H9 (cell line): ENCODE measurements around the gene TNFRSF18. TPM values are rescaled to one million over a fixed set of nuclear protein-coding genes. Genes with fewer than 3 reads are reported as not detected.

Source experiments
- DNase-seq: peaks from one replicate; pipeline ENCODE4 v3.0.0-alpha.2; 2017
- H2AFZ ChIP-seq: one replicate; pipeline ENCODE4 v1.6.1; 2013; ENCODE audit warnings: mild to moderate bottlenecking, low read length, control low read depth, moderate library complexity
- H2AK5ac ChIP-seq: 2 replicates; pipeline ENCODE4 v1.6.1; 2013; ENCODE audit warnings: low read length, control low read depth, mixed read lengths; ENCODE audit not compliant: insufficient read length
- H2BK120ac ChIP-seq: one replicate; pipeline ENCODE4 v1.6.1; 2013; ENCODE audit warnings: low read depth, mild to moderate bottlenecking, low read length, control low read depth, inconsistent platforms; ENCODE audit not compliant: poor library complexity, severe bottlenecking
- H2BK12ac ChIP-seq: 2 replicates; pipeline ENCODE4 v1.6.1; 2013; ENCODE audit warnings: low read length, control low read depth, mixed read lengths, low read depth; ENCODE audit not compliant: insufficient read length
- H2BK15ac ChIP-seq: 2 replicates; pipeline ENCODE4 v1.6.1; 2013; ENCODE audit warnings: low read depth, low read length, control low read depth
- H2BK20ac ChIP-seq: one replicate; pipeline ENCODE4 v1.6.1; 2013; ENCODE audit warnings: low read depth, mild to moderate bottlenecking, low read length, control low read depth, inconsistent platforms; ENCODE audit not compliant: poor library complexity, severe bottlenecking
- H2BK5ac ChIP-seq: 2 replicates; pipeline ENCODE4 v1.6.1; 2013; ENCODE audit warnings: low read length, control low read depth, mixed read lengths; ENCODE audit not compliant: insufficient read length
- H3K14ac ChIP-seq: 2 replicates; pipeline ENCODE4 v1.6.1; 2013; ENCODE audit warnings: low read length, control low read depth; ENCODE audit not compliant: insufficient read depth
- H3K18ac ChIP-seq: 2 replicates; pipeline ENCODE4 v1.6.1; 2013; ENCODE audit warnings: low read depth, mild to moderate bottlenecking, mixed read lengths, low read length, control low read depth; ENCODE audit not compliant: insufficient read length
- H3K23ac ChIP-seq: 2 replicates; pipeline ENCODE4 v1.6.1; 2013; ENCODE audit warnings: low read length, control low read depth, mixed read lengths, low read depth; ENCODE audit not compliant: insufficient read length
- H3K23me2 ChIP-seq: 2 replicates; pipeline ENCODE4 v1.6.1; 2013; ENCODE audit warnings: low read depth, mild to moderate bottlenecking, mixed read lengths, low read length, control low read depth; ENCODE audit not compliant: insufficient read length, poor library complexity, severe bottlenecking
- H3K27ac ChIP-seq: 2 replicates; pipeline ENCODE4 v1.5.1; 2013; ENCODE audit warnings: low read length, control low read depth, mixed read lengths, low read depth; ENCODE audit not compliant: insufficient read length
- H3K27me3 ChIP-seq: 2 replicates; pipeline ENCODE4 v1.6.1; 2013; ENCODE audit warnings: low read length, control low read depth, inconsistent platforms; ENCODE audit not compliant: insufficient read depth
- H3K4ac ChIP-seq: 2 replicates; pipeline ENCODE4 v1.6.1; 2013; ENCODE audit warnings: low read depth, mild to moderate bottlenecking, control low read depth, inconsistent platforms, low read length, moderate library complexity
- H3K4me1 ChIP-seq: 2 replicates; pipeline ENCODE4 v1.6.1; 2013; ENCODE audit warnings: low read length, control low read depth, inconsistent platforms; ENCODE audit not compliant: insufficient read depth
- H3K4me2 ChIP-seq: 2 replicates; pipeline ENCODE4 v1.6.1; 2013; ENCODE audit warnings: low read length, control low read depth, mixed read lengths; ENCODE audit not compliant: insufficient read length, insufficient read depth
- H3K56ac ChIP-seq: 2 replicates; pipeline ENCODE4 v1.6.1; 2013; ENCODE audit warnings: low read depth, mild to moderate bottlenecking, mixed read lengths, low read length, control low read depth; ENCODE audit not compliant: insufficient read length
- H3K79me1 ChIP-seq: 2 replicates; pipeline ENCODE4 v1.6.1; 2013; ENCODE audit warnings: low read depth, mild to moderate bottlenecking, moderate library complexity, low read length, control low read depth, inconsistent platforms; ENCODE audit not compliant: insufficient read depth, poor library complexity, severe bottlenecking
- H3K79me2 ChIP-seq: 2 replicates; pipeline ENCODE4 v1.6.1; 2013; ENCODE audit warnings: low read length, control low read depth, inconsistent platforms; ENCODE audit not compliant: insufficient read depth
- H3K9ac ChIP-seq: 2 replicates; pipeline ENCODE4 v1.6.1; 2013; ENCODE audit warnings: low read length, control low read depth, mixed read lengths; ENCODE audit not compliant: insufficient read length; ENCODE audit errors: extremely low read depth
- H3K9me3 ChIP-seq: one replicate; pipeline ENCODE4 v1.6.1; 2013; ENCODE audit warnings: low read depth, low read length, inconsistent platforms; ENCODE audit not compliant: control insufficient read depth
- H3T11ph ChIP-seq: one replicate; pipeline ENCODE4 v1.6.1; 2013; ENCODE audit warnings: mild to moderate bottlenecking, low read length, control low read depth, inconsistent platforms
- H4K20me1 ChIP-seq: one replicate; pipeline ENCODE4 v1.6.1; 2013; ENCODE audit not compliant: control insufficient read depth, insufficient read length, insufficient read depth
- H4K5ac ChIP-seq: 2 replicates; pipeline ENCODE4 v1.6.1; 2013; ENCODE audit warnings: low read depth, mild to moderate bottlenecking, mixed read lengths, low read length, control low read depth; ENCODE audit not compliant: insufficient read length
- H4K8ac ChIP-seq: replicated peaks from 2 replicates; pipeline ENCODE4 v1.6.1; 2013; ENCODE audit warnings: low read length, control low read depth, mixed read lengths, low read depth; ENCODE audit not compliant: insufficient read length
- H4K91ac ChIP-seq: 2 replicates; pipeline ENCODE4 v1.6.1; 2013; ENCODE audit warnings: low read depth, mild to moderate bottlenecking, moderate library complexity, mixed read lengths, low read length, control low read depth; ENCODE audit not compliant: insufficient read length
- H3K27ac Mint-ChIP-seq, 3 experiments: 2 replicates in 2 of 3; 3 replicates in 1 of 3; pipeline ENCODE4 v1.8.0; 2020 to 2021; ENCODE audit warnings: mixed read lengths in 3 of 3, mild to moderate bottlenecking in 1 of 3, moderate library complexity in 1 of 3
- H3K27me3 Mint-ChIP-seq: 2 replicates; pipeline ENCODE4 v1.8.0; 2021; ENCODE audit warnings: low read depth, mild to moderate bottlenecking, moderate library complexity, mixed read lengths
- H3K36me3 Mint-ChIP-seq, 3 experiments: 2 replicates in 2 of 3; 3 replicates in 1 of 3; pipeline ENCODE4 v1.8.0; 2020 to 2021; ENCODE audit warnings: low read depth in 3 of 3, mixed read lengths in 3 of 3; ENCODE audit not compliant: insufficient read depth in 1 of 3
- H3K4me1 Mint-ChIP-seq, 2 experiments: 2 replicates each; pipeline ENCODE4 v1.8.0; 2020; ENCODE audit warnings: mixed read lengths in 2 of 2
- H3K4me3 Mint-ChIP-seq, 2 experiments: 2 replicates in 1 of 2; 3 replicates in 1 of 2; pipeline ENCODE4 v1.8.0; 2020 to 2021; ENCODE audit warnings: mild to moderate bottlenecking in 2 of 2, mixed read lengths in 2 of 2, moderate library complexity in 1 of 2
- H3K9me3 Mint-ChIP-seq, 2 experiments: 2 replicates in 1 of 2; 3 replicates in 1 of 2; pipeline ENCODE4 v1.8.0; 2020; ENCODE audit warnings: mild to moderate bottlenecking in 2 of 2, mixed read lengths in 2 of 2, moderate library complexity in 1 of 2
- CTCF ChIP-seq: fragments of 200-600 bp; sonication (generic); conservative IDR thresholded peaks from 3 replicates; pipeline ENCODE4 v1.8.0; 2021; ENCODE audit warnings: antibody characterized with exemption, mild to moderate bottlenecking
- WGBS: extraction: QIAGEN DNeasy Blood & Tissue Kit; methylation state at CpG from one replicate; pipeline ENCODE4 v1.1.7; 2013; ENCODE audit warnings: missing lambda C conversion rate, low lambda C conversion rate, mixed read lengths; ENCODE audit not compliant: insufficient read length; ENCODE audit errors: extremely low coverage; 5-methylcytosine and 5-hydroxymethylcytosine counted together
- total RNA-seq: library from RNA; stranded (reverse); gene quantifications from 2 replicates; pipeline ENCODE4 v1.2.1, GENCODE V29; 2021

TNFRSF18 gene
- total RNA-seq, 1 experiment from 2014 or later, result 2.0 TPM

DNA sequence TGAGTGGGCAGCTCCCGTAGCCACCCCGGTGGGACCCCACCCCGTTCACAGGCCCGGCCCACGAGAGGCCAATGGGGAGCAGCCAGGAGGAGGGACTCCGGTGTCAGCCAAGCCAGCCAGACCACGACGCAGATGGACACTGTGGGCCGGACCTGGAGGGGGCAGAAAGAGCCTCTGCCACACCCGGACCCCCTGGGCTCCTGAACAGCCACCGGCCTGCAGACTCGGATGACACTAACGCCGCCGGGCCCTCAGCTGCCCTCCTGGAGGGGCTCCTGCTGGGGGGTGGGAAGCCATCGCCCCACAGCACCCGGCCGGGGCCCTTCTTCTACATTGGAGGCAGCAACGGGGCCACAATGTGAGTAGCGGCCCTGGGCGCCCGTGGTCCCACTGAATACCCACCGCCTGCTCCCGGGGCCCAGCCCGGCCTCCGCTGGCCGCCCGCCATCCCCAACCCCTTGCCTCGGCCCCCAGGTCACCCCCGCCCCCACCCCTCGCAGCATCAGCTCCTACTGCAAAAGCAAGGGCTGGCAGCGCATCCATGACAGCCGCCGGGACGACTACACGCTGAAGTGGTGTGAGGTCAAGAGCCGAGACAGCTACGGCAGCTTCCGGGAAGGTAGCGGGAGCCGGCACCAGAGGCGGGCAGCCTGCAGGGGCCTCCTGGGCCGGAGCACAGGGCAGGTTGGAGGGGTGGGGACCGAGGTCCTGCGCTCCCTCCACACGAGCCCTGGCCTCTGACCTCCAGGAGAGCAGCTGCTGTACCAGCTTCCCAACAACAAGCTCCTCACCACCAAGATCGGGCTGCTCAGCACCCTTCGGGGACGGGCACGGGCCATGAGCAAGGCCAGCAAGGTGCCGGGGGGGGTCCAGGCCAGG, 26.2 kb downstream of the TNFRSF18 start:
- H3K9ac ChIP-seq, result no peak overlapping the region
- H3K4me2 ChIP-seq, result no peak overlapping the region
- H2BK15ac ChIP-seq, result no peak overlapping the region
- no peak overlapping the region for H2AFZ ChIP-seq
- H2BK120ac ChIP-seq, result no peak overlapping the region
- Mint-ChIP-seq H3K4me1 (peaks cover 15 to 23% of the 10 kb centered on the region in 2 experiments), H3K27me3 (peaks cover 5% of the 10 kb centered on the region), H3K4me3 (no peak overlapping the region), H3K36me3 (peaks cover 1 to 7% (median 4%) of the 10 kb centered on the region in 3 experiments; a peak in 4 of 7 replicates), H3K9me3 (peaks cover 0 to 3% of the 10 kb centered on the region in 2 experiments; a peak in 2 of 5 replicates), H3K27ac (no peak overlapping the region)
- no CpG with 5 or more reads among the region's 51 CpGs for WGBS
- H3K4me1 ChIP-seq, result peaks cover 3% of the 10 kb centered on the region; the same call in 1 of the 2 replicates
- no peak overlapping the region for H3K23ac ChIP-seq
- DNase-seq, result peak; percentile 36
- no peak overlapping the region for H3K27ac ChIP-seq
- no peak overlapping the region for H3K14ac ChIP-seq
- no peak overlapping the region for H3K18ac ChIP-seq
- no peaks in the 10 kb centered on the region for H3K79me2 ChIP-seq
- H4K20me1 ChIP-seq, result no peaks in the 10 kb centered on the region
- no peak overlapping the region for H4K91ac ChIP-seq
- no peak overlapping the region for H3T11ph ChIP-seq
- no peak overlapping the region for H4K5ac ChIP-seq
- H2BK20ac ChIP-seq, result no peak overlapping the region
- no peak overlapping the region for H2BK12ac ChIP-seq
- H3K4ac ChIP-seq, result no peak overlapping the region
- H2AK5ac ChIP-seq, result no peak overlapping the region
- H4K8ac ChIP-seq, result no peak overlapping the region
- H3K27me3 ChIP-seq, result no peaks in the 10 kb centered on the region
- no peaks in the 10 kb centered on the region for H3K79me1 ChIP-seq
- H3K9me3 ChIP-seq, result no peaks in the 10 kb centered on the region
- no peaks in the 10 kb centered on the region for H3K23me2 ChIP-seq
- TF ChIP-seq CTCF, result no peak
- no peak overlapping the region for H3K56ac ChIP-seq
- no peak overlapping the region for H2BK5ac ChIP-seq
